Transverse colon (tissue), 4 donors: ENCODE measurements around the gene SIK1. TPM values are rescaled to one million over a fixed set of nuclear protein-coding genes. Genes with fewer than 3 reads are reported as not detected.
"Not testable (repeated sequence)": the region's sequence is repeated elsewhere in the genome, so short reads cannot be mapped to it uniquely, and the experiment has no call there.

Experiments used
- DNase-seq: peaks from one replicate; pipeline ENCODE4 v3.0.0-alpha.2; 2019
- H3K27ac ChIP-seq, 4 donors: fragments of 200-600 bp; sonication (generic); 2 replicates each; pipeline ENCODE4 v1.5.1; 2016 to 2018; ENCODE audit warnings: inconsistent platforms in 4 of 4
- H3K27me3 ChIP-seq: fragments of 200-600 bp; sonication (generic); 2 replicates; pipeline ENCODE4 v1.5.1; 2017; ENCODE audit warnings: inconsistent platforms
- H3K36me3 ChIP-seq, 4 donors: fragments of 200-600 bp; sonication (generic); 2 replicates each; pipeline ENCODE4 v1.5.1; 2017 to 2019; ENCODE audit warnings: inconsistent platforms in 4 of 4
- H3K4me1 ChIP-seq, 4 donors: fragments of 200-600 bp; sonication (generic); 2 replicates each; pipeline ENCODE4 v1.5.1; 2017 to 2020; ENCODE audit warnings: inconsistent platforms in 4 of 4
- H3K4me3 ChIP-seq, 4 donors: fragments of 200-600 bp; sonication (generic); 1 replicate in 1 of 4; 2 replicates in 3 of 4; pipeline versions ENCODE4 v1.5.1 to v1.6.1; 2017 to 2019; ENCODE audit warnings: inconsistent platforms in 4 of 4
- H3K9me3 ChIP-seq, 2 donors: fragments of 200-600 bp; sonication (generic); 2 replicates each; pipeline ENCODE4 v1.5.1; 2017 to 2019; ENCODE audit warnings: inconsistent platforms in 2 of 2
- WGBS, 2 donors: methylation state at CpG; one replicate each; pipeline ENCODE4 v1.1.5; 2018; ENCODE audit warnings: low coverage in 1 of 2; 5-methylcytosine and 5-hydroxymethylcytosine counted together
- in situ Hi-C, 4 donors: fragments of 200-750 bp; cut with MboI; loops; one replicate each; pipeline versions ENCODE4 v1.15.0 to v1.15.1; 2017; ENCODE audit warnings: low sequenced_read_pairs in 3 of 4, low pct_ligation_motif_present in 1 of 4, low pct_unique_long_range_greater_than_20kb in 1 of 4
- intact Hi-C: fragments of 100-400 bp; cut with DNase I; formaldehyde crosslinking; loops from one replicate; pipeline ENCODE4 v1.15.1; 2023; ENCODE audit warnings: low total_unique reads
- total RNA-seq, 4 donors: library from RNA; depleted of rRNA; stranded (reverse); fragments of >200 nt; gene quantifications; one replicate each; pipeline ENCODE4 v1.1.0, GENCODE V29; 2016

SIK1 gene
- total RNA-seq, 4 donors from 2014 or later: 3.2 to 47.5 (median 8.6) TPM

GRCh38 chr21:43456616-43457314 lies 29.8 kb upstream of the SIK1 start:
- no CpG with 5 or more reads among the region's 33 CpGs for WGBS, 2 donors
- H3K27ac ChIP-seq, H3K36me3 ChIP-seq, in situ Hi-C loops, H3K9me3 ChIP-seq, intact Hi-C loops, DNase-seq, H3K4me1 ChIP-seq, H3K4me3 ChIP-seq, H3K27me3 ChIP-seq: not testable (repeated sequence)

- H3K4me1 ChIP-seq, H3K4me3 ChIP-seq, H3K27ac ChIP-seq, H3K9me3 ChIP-seq, H3K36me3 ChIP-seq, in situ Hi-C loops, H3K27me3 ChIP-seq, DNase-seq, intact Hi-C loops: not testable (repeated sequence)
- WGBS, 2 donors: no CpG with 5 or more reads among the region's 12 CpGs
These were observed 28.8 kb upstream of the SIK1 start for GRCh38 chr21:43455717-43456116.

- H3K36me3 ChIP-seq, DNase-seq, H3K27me3 ChIP-seq, in situ Hi-C loops, H3K9me3 ChIP-seq, H3K4me3 ChIP-seq, intact Hi-C loops, H3K4me1 ChIP-seq, H3K27ac ChIP-seq: not testable (repeated sequence)
- no CpG with 5 or more reads among the region's 5 CpGs for WGBS, 2 donors
These were observed 27.2 kb upstream of the SIK1 start for GRCh38 chr21:43454176-43454575.

GRCh38 chr21:43451850-43452249 lies 24.9 kb upstream of the SIK1 start:
- H3K9me3 ChIP-seq, in situ Hi-C loops, intact Hi-C loops, DNase-seq, H3K27ac ChIP-seq, H3K36me3 ChIP-seq, H3K4me3 ChIP-seq, H3K4me1 ChIP-seq, H3K27me3 ChIP-seq: not testable (repeated sequence)
- WGBS, 2 donors: no CpG with 5 or more reads among the region's 17 CpGs

GRCh38 chr21:43450287-43450686 lies 23.4 kb upstream of the SIK1 start:
- in situ Hi-C loops, H3K4me1 ChIP-seq, H3K27ac ChIP-seq, H3K27me3 ChIP-seq, H3K36me3 ChIP-seq, DNase-seq, H3K4me3 ChIP-seq, H3K9me3 ChIP-seq, intact Hi-C loops: not testable (repeated sequence)
- no CpG with 5 or more reads among the region's 16 CpGs for WGBS, 2 donors

- in situ Hi-C loops, H3K36me3 ChIP-seq, H3K9me3 ChIP-seq, H3K4me1 ChIP-seq, H3K4me3 ChIP-seq, H3K27ac ChIP-seq, intact Hi-C loops, H3K27me3 ChIP-seq, DNase-seq: not testable (repeated sequence)
- no CpG with 5 or more reads among the region's 23 CpGs for WGBS, 2 donors
These were observed 20.5 kb upstream of the SIK1 start for GRCh38 chr21:43447353-43447977.

- H3K9me3 ChIP-seq, H3K4me3 ChIP-seq, DNase-seq, intact Hi-C loops, H3K27ac ChIP-seq, H3K27me3 ChIP-seq, in situ Hi-C loops, H3K36me3 ChIP-seq, H3K4me1 ChIP-seq: not testable (repeated sequence)
- no CpG with 5 or more reads among the region's 35 CpGs for WGBS, 2 donors
These were observed 19.5 kb upstream of the SIK1 start for GRCh38 chr21:43446277-43446932.

- H3K27ac ChIP-seq, H3K36me3 ChIP-seq, H3K9me3 ChIP-seq, DNase-seq, in situ Hi-C loops, H3K4me3 ChIP-seq, H3K4me1 ChIP-seq, intact Hi-C loops, H3K27me3 ChIP-seq: not testable (repeated sequence)
- no CpG with 5 or more reads among the region's 28 CpGs for WGBS, 2 donors
These were observed 17.6 kb upstream of the SIK1 start for GRCh38 chr21:43444524-43444923.

- in situ Hi-C loops, H3K4me1 ChIP-seq, H3K9me3 ChIP-seq, H3K36me3 ChIP-seq, H3K27ac ChIP-seq, intact Hi-C loops, H3K4me3 ChIP-seq, DNase-seq, H3K27me3 ChIP-seq: not testable (repeated sequence)
- no CpG with 5 or more reads among the region's 12 CpGs for WGBS, 2 donors
These were observed 15.6 kb upstream of the SIK1 start for GRCh38 chr21:43442571-43442970.

GRCh38 chr21:43440835-43441727 lies 14.2 kb upstream of the SIK1 start:
- in situ Hi-C loops, H3K27me3 ChIP-seq, H3K9me3 ChIP-seq, H3K4me1 ChIP-seq, H3K36me3 ChIP-seq, DNase-seq, H3K27ac ChIP-seq, H3K4me3 ChIP-seq, intact Hi-C loops: not testable (repeated sequence)
- no CpG with 5 or more reads among the region's 25 CpGs for WGBS, 2 donors
